Left ventricle myocardium inferior (tissue), 1 donor: ENCODE data around the gene MTUS2. TPM values are rescaled to one million over a fixed set of nuclear protein-coding genes. Genes with fewer than 3 reads are reported as not detected.

ENCODE experiments used
- DNase-seq: peaks from one replicate; pipeline ENCODE4 v3.0.0-alpha.2; 2020
- H3K27ac ChIP-seq: fragments of 200-600 bp; replicated peaks from 2 replicates; pipeline ENCODE4 v1.8.0; 2021
- H3K27me3 ChIP-seq: fragments of 200-600 bp; 2 replicates; pipeline ENCODE4 v1.8.0; 2021; ENCODE audit warnings: low read depth
- H3K36me3 ChIP-seq: fragments of 200-600 bp; 2 replicates; pipeline ENCODE4 v1.8.0; 2021
- H3K4me1 ChIP-seq: fragments of 200-600 bp; 2 replicates; pipeline ENCODE4 v1.8.0; 2021
- H3K4me3 ChIP-seq: fragments of 200-600 bp; 2 replicates; pipeline ENCODE4 v1.8.0; 2021; ENCODE audit warnings: mild to moderate bottlenecking, moderate library complexity
- H3K9me3 ChIP-seq: fragments of 200-600 bp; replicated peaks from 2 replicates; pipeline ENCODE4 v1.8.0; 2021
- intact Hi-C: fragments of 100-400 bp; cut with micrococcal nuclease; formaldehyde crosslinking; loops from one replicate; pipeline ENCODE4 v1.11.0; 2022
- total RNA-seq: library from RNA; stranded (reverse); fragmentation: NEBNext Ultra II Directional; extraction: Animal tissue kit (Norgen Biotek cat#: 25700); gene quantifications from one replicate; pipeline ENCODE4 v1.2.1, GENCODE V29; 2021
- TF ChIP-seq, protein P1 (sequence below): fragments of 200-600 bp; IDR thresholded peaks from 2 replicates; pipeline ENCODE4 v1.8.0; 2021; ENCODE audit warnings: antibody characterized with exemption, mild to moderate bottlenecking, borderline replicate concordance
- donor health status: DM: no; HTN: yes; CAD: no; lungs with severe emphysema.

Gene MTUS2
- total RNA-seq, 1 donor from 2014 or later: 101 TPM

- no peak for DNase-seq
- TF ChIP-seq, protein P1, sequence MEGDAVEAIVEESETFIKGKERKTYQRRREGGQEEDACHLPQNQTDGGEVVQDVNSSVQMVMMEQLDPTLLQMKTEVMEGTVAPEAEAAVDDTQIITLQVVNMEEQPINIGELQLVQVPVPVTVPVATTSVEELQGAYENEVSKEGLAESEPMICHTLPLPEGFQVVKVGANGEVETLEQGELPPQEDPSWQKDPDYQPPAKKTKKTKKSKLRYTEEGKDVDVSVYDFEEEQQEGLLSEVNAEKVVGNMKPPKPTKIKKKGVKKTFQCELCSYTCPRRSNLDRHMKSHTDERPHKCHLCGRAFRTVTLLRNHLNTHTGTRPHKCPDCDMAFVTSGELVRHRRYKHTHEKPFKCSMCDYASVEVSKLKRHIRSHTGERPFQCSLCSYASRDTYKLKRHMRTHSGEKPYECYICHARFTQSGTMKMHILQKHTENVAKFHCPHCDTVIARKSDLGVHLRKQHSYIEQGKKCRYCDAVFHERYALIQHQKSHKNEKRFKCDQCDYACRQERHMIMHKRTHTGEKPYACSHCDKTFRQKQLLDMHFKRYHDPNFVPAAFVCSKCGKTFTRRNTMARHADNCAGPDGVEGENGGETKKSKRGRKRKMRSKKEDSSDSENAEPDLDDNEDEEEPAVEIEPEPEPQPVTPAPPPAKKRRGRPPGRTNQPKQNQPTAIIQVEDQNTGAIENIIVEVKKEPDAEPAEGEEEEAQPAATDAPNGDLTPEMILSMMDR: no peak
- Histone ChIP-seq H3K9me3 (no peaks in the 10 kb centered on the region), H3K36me3 (no peaks in the 10 kb centered on the region), H3K27ac (no peak overlapping the region), H3K27me3 (no peaks in the 10 kb centered on the region), H3K4me3 (no peak overlapping the region), H3K4me1 (peaks cover 39% of the 10 kb centered on the region)
- intact Hi-C loops: no loop called here
Observed at GRCh38 chr13:29456419-29456818, 636.3 kb downstream of the MTUS2 start.

- TF ChIP-seq, protein P1: no peak
- no peaks in the 10 kb centered on the region for H3K9me3 ChIP-seq
- no peak overlapping the region for H3K4me3 ChIP-seq
- no peaks in the 10 kb centered on the region for H3K27me3 ChIP-seq
- peaks cover 39% of the 10 kb centered on the region for H3K4me1 ChIP-seq
- H3K27ac ChIP-seq: peak overlapping the region; percentile 1
- no peaks in the 10 kb centered on the region for H3K36me3 ChIP-seq
- DNase-seq: no peak
- intact Hi-C loops: no loop called here
Observed at GRCh38 chr13:29457299-29457698, 637.2 kb downstream of the MTUS2 start.

- TF ChIP-seq, protein P1: no peak
- H3K4me3 ChIP-seq: no peak overlapping the region
- intact Hi-C loops: no loop called here
- DNase-seq: no peak
- H3K27me3 ChIP-seq: no peaks in the 10 kb centered on the region
- no peak overlapping the region for H3K27ac ChIP-seq
- peaks cover 39% of the 10 kb centered on the region for H3K4me1 ChIP-seq
- H3K9me3 ChIP-seq: peaks cover 4% of the 10 kb centered on the region
- no peaks in the 10 kb centered on the region for H3K36me3 ChIP-seq
Observed at GRCh38 chr13:29458419-29458818, 638.3 kb downstream of the MTUS2 start.

DNA sequence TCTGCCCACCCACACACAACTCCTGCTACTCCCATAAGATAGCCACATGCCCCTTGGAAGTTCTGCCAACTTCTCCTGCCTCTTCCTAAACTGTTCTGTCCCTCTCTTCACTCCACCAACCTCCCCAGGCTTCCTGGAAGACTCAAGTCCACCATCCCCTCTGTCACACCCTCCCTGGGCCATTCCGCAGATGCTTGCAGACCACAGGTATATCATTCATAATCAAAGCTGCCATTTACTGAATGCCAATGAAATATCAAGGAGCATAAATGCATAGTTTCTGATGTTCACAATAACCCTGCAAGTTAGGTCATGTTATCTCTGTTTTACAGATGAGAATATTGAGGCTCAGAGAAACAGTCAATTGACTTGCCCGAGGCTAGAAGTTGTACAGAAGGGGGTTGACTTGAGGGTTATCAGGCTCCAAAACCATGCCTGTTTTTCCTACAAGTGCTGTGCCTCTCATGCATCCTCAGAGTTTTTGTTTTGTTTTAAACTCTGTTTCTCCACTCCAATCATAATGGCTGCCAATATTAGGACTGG, 639.7 kb downstream of the MTUS2 start:
- peaks cover 41% of the 10 kb centered on the region for H3K4me1 ChIP-seq
- H3K27ac ChIP-seq: no peak overlapping the region
- H3K36me3 ChIP-seq: no peaks in the 10 kb centered on the region
- no peak for DNase-seq
- no peaks in the 10 kb centered on the region for H3K27me3 ChIP-seq
- peaks cover 4% of the 10 kb centered on the region for H3K9me3 ChIP-seq
- TF ChIP-seq, protein P1: no peak
- H3K4me3 ChIP-seq: no peak overlapping the region
- intact Hi-C loops: no loop called here

GRCh38 chr13:29464105-29464679, 644.1 kb downstream of the MTUS2 start:
- intact Hi-C loops: no loop called here
- TF ChIP-seq, protein P1: no peak
- Histone ChIP-seq H3K36me3 (no peaks in the 10 kb centered on the region), H3K9me3 (peaks cover 4% of the 10 kb centered on the region), H3K4me1 (peaks cover 47% of the 10 kb centered on the region), H3K27me3 (no peaks in the 10 kb centered on the region), H3K4me3 (no peak overlapping the region), H3K27ac (peak overlapping the region; percentile 84)
- peak; percentile 29 for DNase-seq
